ENCODE results near the gene KNG1. TPM values are rescaled to one million over a fixed set of nuclear protein-coding genes. Genes with fewer than 3 reads are reported as not detected.

The KNG1 gene
- total RNA-seq, 4 donors from 2014 or later, result not detected

GRCh38 chr3:186759231-186759930 lies 42.2 kb downstream of the KNG1 start:
- TF ChIP-seq POLR2AphosphoS5 (IDR thresholded peaks at IDR 0.05) (no peak), POLR2A (IDR thresholded peaks at IDR 0.05) (no peak), EP300 (IDR thresholded peaks at IDR 0.05) (no peak), CTCF (IDR thresholded peaks at IDR 0.05) (no peak)
- H3K4me1 ChIP-seq, result no peaks in the 10 kb centered on the region
- WGBS, 2 donors (ENCODE audit: low coverage in 1 of 2), result 64% methylated on average over 3 to 11 of the region's 11 CpGs

GRCh38 chr3:186760141-186760833 lies 43.1 kb downstream of the KNG1 start:
- Histone ChIP-seq H3K36me3 (no peaks in the 10 kb centered on the region), H3K27me3 (peaks cover 10% of the 10 kb centered on the region), H3K9me3 (no peaks in the 10 kb centered on the region), H3K4me1 (no peaks in the 10 kb centered on the region), H3K4me3 (no peak overlapping the region), H3K27ac (no peak overlapping the region)
- no peak for ATAC-seq
- TF ChIP-seq POLR2A (IDR thresholded peaks at IDR 0.05), result no peak
- no peak for TF ChIP-seq POLR2AphosphoS5 (IDR thresholded peaks at IDR 0.05)
- TF ChIP-seq EP300 (IDR thresholded peaks at IDR 0.05), result no peak
- TF ChIP-seq CTCF (IDR thresholded peaks at IDR 0.05), result no peak
- WGBS, 2 donors (ENCODE audit: low coverage in 1 of 2), result 84 to 93% methylated on average over 4 to 6 of the region's 10 CpGs

More at GRCh38 chr3:186759231-186759930, 42.2 kb downstream of the KNG1 start:
- H3K27me3 ChIP-seq, result peaks cover 13% of the 10 kb centered on the region
- no peak overlapping the region for H3K27ac ChIP-seq
- H3K36me3 ChIP-seq, result no peaks in the 10 kb centered on the region
- no peak for ATAC-seq
- H3K9me3 ChIP-seq, result no peaks in the 10 kb centered on the region
- no peak overlapping the region for H3K4me3 ChIP-seq

- no peak for ATAC-seq
- peaks cover 6% of the 10 kb centered on the region for H3K27me3 ChIP-seq
- no peak for TF ChIP-seq POLR2A (IDR thresholded peaks at IDR 0.05)
- no peak for TF ChIP-seq POLR2AphosphoS5 (IDR thresholded peaks at IDR 0.05)
- no peak for TF ChIP-seq CTCF (IDR thresholded peaks at IDR 0.05)
- TF ChIP-seq EP300 (IDR thresholded peaks at IDR 0.05), result no peak
- no peaks in the 10 kb centered on the region for H3K9me3 ChIP-seq
- H3K36me3 ChIP-seq, result no peaks in the 10 kb centered on the region
- H3K4me3 ChIP-seq, result no peak overlapping the region
- H3K4me1 ChIP-seq, result no peaks in the 10 kb centered on the region
- H3K27ac ChIP-seq, result no peak overlapping the region
- WGBS, 2 donors (ENCODE audit: low coverage in 1 of 2), result 100% methylated on average over 1 to 2 of the region's 8 CpGs
These were observed 43.8 kb downstream of the KNG1 start for GRCh38 chr3:186760897-186761447.

- ATAC-seq, result no peak
- H3K9me3 ChIP-seq, result no peaks in the 10 kb centered on the region
- H3K36me3 ChIP-seq, result no peaks in the 10 kb centered on the region
- H3K27ac ChIP-seq, result peak overlapping the region in 2 of 4 donors; percentile 41 to 56
- H3K27me3 ChIP-seq, result peaks cover 28% of the 10 kb centered on the region
- 5 to 36% methylated on average over 6 to 11 of the region's 26 CpGs for WGBS, 2 donors (ENCODE audit: low coverage in 1 of 2)
- H3K4me3 ChIP-seq, result peak overlapping the region; percentile 38 to 50
- TF ChIP-seq EP300 (IDR thresholded peaks at IDR 0.05) (no peak), POLR2A (IDR thresholded peaks at IDR 0.05) (no peak), CTCF (IDR thresholded peaks at IDR 0.05) (no peak), POLR2AphosphoS5 (IDR thresholded peaks at IDR 0.05) (no peak)
- H3K4me1 ChIP-seq, result peaks cover 0 to 14% (median 4%) of the 10 kb centered on the region in 3 donors
These were observed 55.1 kb downstream of the KNG1 start for GRCh38 chr3:186772281-186772694.
